ENCODE data around the gene TMEM200B.

Gene TMEM200B

DNA sequence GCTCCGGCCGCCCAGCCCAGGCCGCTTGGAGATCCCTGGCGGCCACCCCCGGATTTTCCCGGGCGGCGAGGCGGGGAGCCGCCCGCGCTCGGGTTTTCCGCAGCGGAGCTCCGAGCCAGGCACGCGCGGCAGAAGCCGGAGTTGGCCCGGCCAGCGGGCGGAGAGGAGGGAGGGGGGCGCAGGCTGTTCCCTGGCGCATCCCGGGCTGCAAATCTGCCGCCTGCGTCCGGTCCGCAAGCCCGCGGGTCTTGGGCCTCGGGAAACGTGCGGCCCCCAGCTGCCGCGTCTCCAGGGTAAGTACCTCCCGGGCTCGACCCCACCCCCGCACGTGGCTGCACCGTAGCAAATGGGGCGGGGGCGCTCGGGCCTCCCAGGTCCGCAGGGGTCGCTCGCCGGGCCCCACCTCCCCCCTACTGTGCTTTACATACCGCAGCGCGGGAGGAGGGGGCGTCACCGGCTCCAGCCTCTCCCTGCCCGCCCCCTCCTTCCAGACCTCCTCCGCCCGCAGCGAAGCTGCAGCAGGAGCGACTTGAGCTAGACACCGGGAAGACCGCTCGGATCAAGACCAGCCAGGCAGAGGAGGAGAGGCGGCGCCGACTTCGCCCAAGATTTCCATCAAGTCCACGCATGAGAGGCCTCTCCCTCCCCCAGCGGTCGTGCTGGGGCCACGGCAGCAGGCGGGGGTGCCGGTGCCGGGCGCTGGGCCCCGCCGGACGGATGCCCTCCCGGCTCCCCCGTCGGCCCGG is 1.6 kb downstream of the TMEM200B start:
- TF ChIP-seq, protein P1, sequence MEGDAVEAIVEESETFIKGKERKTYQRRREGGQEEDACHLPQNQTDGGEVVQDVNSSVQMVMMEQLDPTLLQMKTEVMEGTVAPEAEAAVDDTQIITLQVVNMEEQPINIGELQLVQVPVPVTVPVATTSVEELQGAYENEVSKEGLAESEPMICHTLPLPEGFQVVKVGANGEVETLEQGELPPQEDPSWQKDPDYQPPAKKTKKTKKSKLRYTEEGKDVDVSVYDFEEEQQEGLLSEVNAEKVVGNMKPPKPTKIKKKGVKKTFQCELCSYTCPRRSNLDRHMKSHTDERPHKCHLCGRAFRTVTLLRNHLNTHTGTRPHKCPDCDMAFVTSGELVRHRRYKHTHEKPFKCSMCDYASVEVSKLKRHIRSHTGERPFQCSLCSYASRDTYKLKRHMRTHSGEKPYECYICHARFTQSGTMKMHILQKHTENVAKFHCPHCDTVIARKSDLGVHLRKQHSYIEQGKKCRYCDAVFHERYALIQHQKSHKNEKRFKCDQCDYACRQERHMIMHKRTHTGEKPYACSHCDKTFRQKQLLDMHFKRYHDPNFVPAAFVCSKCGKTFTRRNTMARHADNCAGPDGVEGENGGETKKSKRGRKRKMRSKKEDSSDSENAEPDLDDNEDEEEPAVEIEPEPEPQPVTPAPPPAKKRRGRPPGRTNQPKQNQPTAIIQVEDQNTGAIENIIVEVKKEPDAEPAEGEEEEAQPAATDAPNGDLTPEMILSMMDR (IDR thresholded peaks at IDR 0.05; ENCODE audit: low read depth, low read length) = no peak
- H3K4me3 ChIP-seq (ENCODE audit: low read depth, low read length) = peak overlapping the region; percentile 63
- in situ Hi-C loops (cut with HindIII; ENCODE audit: low sequenced_read_pairs) = no loop called here
- peak; percentile 64 for DNase-seq (ENCODE audit: low read depth, low spot score)

DNA sequence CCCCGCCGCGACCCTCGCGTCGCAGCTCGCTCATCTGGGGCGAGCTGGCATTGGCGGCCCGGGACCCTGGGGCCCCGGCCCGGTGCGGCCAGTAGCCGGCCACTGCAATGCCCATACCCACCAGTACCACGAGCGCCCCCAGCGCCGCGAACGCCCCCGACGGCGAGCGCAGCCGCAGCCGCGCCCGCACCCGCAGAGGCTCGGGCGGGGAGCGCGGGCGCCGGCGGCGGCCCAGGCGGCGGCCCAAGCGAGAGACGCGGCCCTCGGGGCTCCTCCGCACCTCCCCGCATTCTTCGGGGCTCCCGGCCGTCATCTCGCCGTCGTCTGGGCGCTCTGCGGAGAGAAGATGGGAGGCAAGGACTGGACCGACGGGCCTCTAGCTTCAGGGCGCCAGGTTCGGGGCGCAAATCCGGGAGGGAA is 2.2 kb downstream of the TMEM200B start:
- H3K4me3 ChIP-seq (ENCODE audit: low read depth, low read length) = peak overlapping the region; percentile 63
- TF ChIP-seq, protein P1 (IDR thresholded peaks at IDR 0.05; ENCODE audit: low read depth, low read length) = no peak
- peak; percentile 6 for DNase-seq (ENCODE audit: low read depth, low spot score)
- in situ Hi-C loops (cut with HindIII; ENCODE audit: low sequenced_read_pairs) = no loop called here

DNA sequence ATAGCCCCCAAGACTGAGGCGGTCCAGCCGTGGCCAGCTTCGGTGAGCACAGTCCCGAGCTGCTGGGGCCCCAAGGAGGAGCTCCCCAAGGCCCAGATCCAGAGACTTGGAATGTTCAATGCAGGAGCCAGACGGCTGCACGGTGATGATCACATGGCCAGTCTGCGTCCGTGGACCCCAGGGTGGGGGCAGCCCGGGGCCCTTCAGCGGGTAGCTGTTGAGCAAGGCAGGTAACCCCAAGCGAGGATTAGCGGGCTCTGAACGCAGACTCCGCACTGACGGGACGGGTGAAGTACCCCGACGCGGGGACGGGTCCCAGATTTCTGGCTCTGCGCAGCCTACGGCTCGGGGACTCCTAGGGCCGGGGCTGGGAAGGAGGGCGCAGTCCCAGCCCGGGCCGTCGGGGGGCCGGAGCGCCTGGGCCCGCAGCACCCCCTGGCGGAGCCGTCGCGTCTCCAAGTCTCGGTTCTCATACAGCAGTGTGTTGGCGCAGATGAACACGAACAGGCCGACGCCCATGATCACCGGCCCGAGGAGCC is 2.7 kb downstream of the TMEM200B start:
- H3K4me3 ChIP-seq (ENCODE audit: low read depth, low read length) = no peak overlapping the region
- in situ Hi-C loops (cut with HindIII; ENCODE audit: low sequenced_read_pairs) = no loop called here
- peak; percentile 38 for DNase-seq (ENCODE audit: low read depth, low spot score)
- TF ChIP-seq, protein P1 (IDR thresholded peaks at IDR 0.05; ENCODE audit: low read depth, low read length) = peak; percentile 50

DNA sequence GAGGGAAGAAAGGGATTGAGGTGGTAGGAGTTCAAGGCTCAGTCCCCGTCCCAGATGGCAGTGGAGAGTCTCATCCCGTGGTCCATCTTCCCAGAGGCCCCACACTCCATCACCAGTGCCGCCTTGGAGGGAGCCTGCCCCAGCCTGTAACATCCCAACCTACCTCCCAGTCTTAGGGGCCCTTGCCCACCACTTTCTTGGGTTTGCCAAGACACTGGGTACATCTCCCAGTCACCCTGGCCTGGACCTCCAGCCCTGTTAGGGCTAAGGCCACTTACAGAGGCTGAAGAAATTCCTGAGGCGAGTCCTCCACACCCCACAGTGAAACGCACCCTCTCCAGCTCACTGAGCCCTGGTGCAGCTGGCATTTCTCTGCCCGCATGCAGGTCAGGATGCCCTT is 3.3 kb downstream of the TMEM200B start:
- TF ChIP-seq, protein P1 (IDR thresholded peaks at IDR 0.05; ENCODE audit: low read depth, low read length) = no peak
- in situ Hi-C loops (cut with HindIII; ENCODE audit: low sequenced_read_pairs) = no loop called here
- DNase-seq (ENCODE audit: low read depth, low spot score) = no peak
- H3K4me3 ChIP-seq (ENCODE audit: low read depth, low read length) = no peak overlapping the region

DNA sequence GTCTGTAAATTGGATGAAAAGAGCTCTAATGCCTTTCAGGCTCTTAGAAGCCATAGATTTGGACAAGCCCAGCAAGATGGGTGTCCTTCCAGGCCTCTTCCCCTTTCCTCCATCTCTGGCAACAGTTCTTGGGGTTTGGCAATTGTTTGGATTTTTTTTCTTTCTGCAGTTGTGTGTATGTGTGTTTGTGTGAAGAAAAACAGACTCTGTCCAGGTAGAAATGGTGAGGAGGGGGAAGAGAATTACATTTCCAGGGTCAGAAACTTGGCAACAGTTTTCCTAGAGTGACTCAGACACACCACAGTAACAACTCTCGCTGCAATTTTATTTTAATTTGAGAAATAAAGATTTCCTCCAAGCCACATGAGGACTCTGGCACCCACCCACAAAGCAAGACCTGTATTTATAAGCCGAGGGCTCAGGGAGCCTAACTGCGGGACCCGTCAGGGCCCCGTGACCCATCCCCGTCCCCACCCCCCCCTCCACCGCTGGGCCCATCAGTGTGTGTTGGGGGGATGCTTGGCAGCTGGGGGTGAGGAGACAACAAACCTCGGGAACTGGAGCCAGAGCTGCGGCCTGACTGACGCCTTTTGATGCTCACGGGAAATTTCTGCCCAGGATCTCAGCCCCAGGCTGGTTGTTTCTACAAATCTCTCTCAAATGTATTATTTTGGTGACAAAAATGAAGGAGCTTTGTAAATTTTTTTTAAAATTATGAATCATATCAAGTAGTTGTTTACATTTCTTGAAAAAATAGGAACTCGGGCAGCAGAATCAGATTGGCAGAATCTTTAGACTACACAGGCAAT is 4.4 kb downstream of the TMEM200B start:
- no peak overlapping the region for H3K4me3 ChIP-seq (ENCODE audit: low read depth, low read length)
- no peak for DNase-seq (ENCODE audit: low read depth, low spot score)
- TF ChIP-seq, protein P1 (IDR thresholded peaks at IDR 0.05; ENCODE audit: low read depth, low read length) = no peak
- in situ Hi-C loops (cut with HindIII; ENCODE audit: low sequenced_read_pairs) = no loop called here

DNA sequence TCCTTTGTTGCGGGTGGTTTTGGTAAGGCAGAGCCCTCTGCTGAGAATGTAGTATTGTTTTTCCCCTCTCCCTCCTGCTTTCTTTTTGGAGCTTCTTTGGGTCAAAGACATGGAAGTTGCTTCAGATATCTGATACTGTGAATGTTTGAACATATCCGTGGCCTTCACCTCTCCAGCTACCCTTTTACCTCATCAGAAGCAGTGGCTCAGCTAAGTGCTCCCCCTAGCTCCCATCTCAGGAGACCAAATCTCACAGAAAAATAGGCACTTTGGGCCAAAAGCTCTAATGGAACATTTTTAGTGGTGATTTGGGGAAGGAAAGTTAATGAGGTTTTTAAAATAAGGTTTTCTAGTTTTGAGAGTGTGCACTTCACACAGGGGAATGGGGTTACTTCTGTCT is 6.3 kb downstream of the TMEM200B start:
- no peak overlapping the region for H3K4me3 ChIP-seq (ENCODE audit: low read depth, low read length)
- no peak for DNase-seq (ENCODE audit: low read depth, low spot score)
- TF ChIP-seq, protein P1 (IDR thresholded peaks at IDR 0.05; ENCODE audit: low read depth, low read length) = peak; percentile 27
- in situ Hi-C loops (cut with HindIII; ENCODE audit: low sequenced_read_pairs) = no loop called here

Measured in astrocyte of the spinal cord (primary cell).